GM10266 (cell line): ENCODE results near the gene IRX4.

ENCODE experiments used
- DNase-seq: peaks from one replicate; pipeline ENCODE4 v3.0.0; 2012; ENCODE audit errors: extremely low spot score
- TF ChIP-seq, protein P1 (sequence below): IDR thresholded peaks from 2 replicates; pipeline ENCODE4 v1.5.1; 2012; ENCODE audit warnings: mild to moderate bottlenecking, low read depth; ENCODE audit not compliant: control insufficient read depth, insufficient read depth; ENCODE audit errors: missing control alignments

IRX4 gene

DNA sequence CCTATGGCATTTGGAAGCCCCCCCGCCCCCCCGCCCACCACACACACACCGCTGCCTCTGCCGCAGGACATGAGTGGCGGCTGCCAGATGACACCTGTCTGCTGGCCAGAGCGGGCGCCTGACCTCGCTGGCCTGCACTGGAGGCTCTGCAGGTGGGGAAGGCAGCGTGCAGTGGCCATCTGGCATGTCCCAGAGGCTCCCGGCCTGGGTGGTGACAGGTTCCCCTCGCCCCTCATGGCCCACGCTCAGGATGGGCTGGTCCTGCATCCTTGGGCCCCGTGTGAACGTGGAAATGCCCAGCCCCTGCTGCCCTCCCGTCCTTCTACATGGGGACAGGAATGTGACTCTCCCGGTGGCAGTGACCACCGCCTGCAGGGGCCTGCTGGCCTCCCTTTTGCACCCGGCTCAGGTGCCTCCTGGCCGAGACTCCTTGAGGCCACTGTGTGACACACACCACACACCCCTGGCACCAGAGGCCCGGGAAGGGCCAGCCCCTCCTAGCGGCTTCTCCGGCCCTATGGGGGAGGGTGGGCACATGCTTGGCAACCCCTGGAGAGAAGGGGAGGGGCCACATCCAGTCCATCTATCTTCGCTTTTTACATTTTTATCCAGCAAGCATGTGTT is 30.3 kb downstream of the IRX4 start:
- TF ChIP-seq, protein P1, sequence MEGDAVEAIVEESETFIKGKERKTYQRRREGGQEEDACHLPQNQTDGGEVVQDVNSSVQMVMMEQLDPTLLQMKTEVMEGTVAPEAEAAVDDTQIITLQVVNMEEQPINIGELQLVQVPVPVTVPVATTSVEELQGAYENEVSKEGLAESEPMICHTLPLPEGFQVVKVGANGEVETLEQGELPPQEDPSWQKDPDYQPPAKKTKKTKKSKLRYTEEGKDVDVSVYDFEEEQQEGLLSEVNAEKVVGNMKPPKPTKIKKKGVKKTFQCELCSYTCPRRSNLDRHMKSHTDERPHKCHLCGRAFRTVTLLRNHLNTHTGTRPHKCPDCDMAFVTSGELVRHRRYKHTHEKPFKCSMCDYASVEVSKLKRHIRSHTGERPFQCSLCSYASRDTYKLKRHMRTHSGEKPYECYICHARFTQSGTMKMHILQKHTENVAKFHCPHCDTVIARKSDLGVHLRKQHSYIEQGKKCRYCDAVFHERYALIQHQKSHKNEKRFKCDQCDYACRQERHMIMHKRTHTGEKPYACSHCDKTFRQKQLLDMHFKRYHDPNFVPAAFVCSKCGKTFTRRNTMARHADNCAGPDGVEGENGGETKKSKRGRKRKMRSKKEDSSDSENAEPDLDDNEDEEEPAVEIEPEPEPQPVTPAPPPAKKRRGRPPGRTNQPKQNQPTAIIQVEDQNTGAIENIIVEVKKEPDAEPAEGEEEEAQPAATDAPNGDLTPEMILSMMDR = no peak
- DNase-seq = no peak

DNA sequence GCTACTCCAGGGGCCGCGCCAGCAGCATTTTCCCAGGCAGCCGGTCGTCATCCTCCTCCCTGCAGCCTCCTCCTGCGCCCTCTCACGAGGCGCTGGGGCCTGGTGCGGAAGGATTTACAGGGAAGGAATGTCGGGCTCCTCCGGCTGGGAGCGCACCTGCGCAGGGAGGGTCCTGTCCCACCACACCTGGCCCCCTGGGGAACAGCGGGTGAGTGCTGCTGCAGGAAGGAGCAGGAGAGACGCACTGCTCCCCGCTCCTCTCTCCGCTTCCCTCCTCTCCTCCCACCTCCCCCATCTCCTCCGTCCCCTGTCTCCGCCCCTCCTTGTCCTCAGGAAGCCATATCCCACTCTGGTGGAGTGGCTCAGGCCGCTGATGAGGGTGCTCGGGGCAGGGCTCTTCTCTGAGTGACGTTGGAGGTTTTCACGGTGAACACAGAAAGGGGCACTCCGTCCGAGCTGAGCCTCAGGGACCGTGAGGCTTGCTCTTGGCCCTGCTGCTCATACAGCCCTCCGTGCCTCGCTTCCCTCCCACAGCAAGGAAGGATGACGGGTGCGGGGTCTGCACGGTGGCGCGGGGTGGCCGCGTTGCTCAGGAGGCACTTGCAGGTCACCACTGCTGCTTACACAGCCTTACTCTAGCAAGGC is 31.3 kb downstream of the IRX4 start:
- no peak for DNase-seq
- TF ChIP-seq, protein P1 = no peak

DNA sequence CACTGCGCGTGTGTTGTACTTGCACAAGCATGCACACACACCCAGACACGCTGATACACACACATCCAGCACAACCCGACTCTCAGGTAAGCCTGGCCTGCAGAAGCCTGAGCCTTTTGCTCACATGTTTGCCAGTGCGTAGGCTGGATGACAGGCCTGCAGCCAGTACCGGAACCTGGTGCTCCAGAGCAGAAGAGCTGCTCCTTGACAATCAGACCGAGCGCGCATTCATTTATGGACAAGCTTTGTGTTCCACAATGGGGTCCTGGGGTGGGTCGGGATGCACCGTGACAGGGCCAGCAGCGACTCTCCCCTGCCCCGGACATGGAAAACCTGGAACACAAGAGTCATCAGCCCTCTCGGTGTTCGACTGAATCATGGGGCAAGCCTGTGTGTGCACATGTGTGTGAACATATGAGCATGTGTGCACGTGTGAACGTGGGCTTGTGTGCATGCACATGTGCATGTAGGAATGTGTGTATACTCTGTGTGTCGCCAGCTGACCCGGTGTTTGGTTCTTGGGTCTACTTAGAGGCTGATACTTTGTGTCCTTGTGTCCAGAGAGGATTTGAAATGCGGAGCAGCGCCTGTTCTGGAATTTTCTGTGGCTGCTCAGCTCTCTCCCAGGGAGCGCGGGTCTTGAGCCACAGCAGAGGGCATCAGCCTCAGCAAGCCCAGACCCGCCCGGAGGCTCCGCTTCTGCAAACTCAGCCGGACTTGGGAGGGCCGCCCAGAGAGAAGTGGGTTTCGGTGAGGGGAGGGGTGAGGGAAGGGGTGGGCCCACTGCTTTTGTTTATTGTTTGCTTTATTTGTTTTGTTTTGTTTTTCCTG is 32.2 kb downstream of the IRX4 start:
- TF ChIP-seq, protein P1 = no peak
- no peak for DNase-seq

DNA sequence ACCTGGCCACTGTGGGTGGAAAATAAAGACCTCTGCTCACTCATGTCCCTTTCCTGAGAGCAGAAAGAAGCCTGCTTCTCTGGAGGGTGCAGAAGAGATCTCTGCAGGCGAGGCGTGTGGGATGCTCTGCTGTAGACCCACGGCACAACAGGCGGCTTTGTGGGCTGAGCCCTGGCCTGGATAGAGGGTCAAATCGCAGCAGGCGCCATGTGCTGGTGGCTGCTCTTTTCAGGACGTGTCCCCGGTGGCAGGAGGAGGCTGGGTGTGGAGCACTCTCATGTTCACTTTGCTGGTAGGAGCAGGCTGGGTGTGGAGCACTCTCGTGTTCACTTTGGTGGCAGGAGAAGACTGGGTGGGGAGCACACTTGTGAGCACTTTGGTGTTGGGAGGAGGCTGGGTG is 35.1 kb downstream of the IRX4 start:
- no peak for DNase-seq
- TF ChIP-seq, protein P1 = no peak

DNA sequence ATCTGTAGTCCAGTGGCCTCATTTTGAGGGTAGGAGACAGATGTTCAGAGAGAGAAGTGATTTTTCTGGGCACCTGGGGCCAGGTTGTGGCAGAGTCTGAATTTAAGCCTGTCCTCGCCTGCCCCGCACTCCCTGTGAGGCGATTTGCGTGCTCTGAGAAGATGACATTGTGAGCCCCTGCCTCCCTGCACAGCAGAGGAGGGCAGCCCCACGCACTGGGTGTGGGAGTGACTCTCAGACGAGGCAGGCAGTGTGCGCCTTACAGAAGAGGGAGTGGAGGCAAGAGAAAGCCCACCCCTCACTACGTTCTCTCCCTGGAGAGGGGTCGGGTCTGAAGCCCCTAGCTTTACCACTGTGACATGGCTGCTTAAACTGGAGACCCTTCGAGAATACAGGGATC is 35.7 kb downstream of the IRX4 start:
- TF ChIP-seq, protein P1 = no peak
- no peak for DNase-seq

DNA sequence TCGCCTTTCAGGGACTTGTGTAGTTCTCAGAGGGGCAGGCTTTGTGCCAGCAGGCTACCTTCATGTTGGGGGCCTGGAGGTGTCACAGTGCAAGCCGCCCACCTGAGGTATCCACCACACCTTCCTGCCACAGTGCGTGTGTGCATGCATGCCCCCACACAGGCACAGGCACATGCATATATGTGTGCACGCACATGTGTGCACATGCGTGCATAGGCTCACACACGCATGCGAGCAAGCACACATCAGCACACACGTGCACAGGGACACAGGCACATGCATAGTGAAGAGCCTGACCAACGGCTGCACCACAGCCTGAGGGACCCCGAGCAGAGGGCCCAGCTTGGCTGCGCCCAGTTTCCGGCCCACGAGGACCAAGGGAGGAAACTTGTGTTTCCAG is 36.1 kb downstream of the IRX4 start:
- no peak for DNase-seq
- TF ChIP-seq, protein P1 = no peak
